Measurements from ENCODE around the gene PIGX.

DNA sequence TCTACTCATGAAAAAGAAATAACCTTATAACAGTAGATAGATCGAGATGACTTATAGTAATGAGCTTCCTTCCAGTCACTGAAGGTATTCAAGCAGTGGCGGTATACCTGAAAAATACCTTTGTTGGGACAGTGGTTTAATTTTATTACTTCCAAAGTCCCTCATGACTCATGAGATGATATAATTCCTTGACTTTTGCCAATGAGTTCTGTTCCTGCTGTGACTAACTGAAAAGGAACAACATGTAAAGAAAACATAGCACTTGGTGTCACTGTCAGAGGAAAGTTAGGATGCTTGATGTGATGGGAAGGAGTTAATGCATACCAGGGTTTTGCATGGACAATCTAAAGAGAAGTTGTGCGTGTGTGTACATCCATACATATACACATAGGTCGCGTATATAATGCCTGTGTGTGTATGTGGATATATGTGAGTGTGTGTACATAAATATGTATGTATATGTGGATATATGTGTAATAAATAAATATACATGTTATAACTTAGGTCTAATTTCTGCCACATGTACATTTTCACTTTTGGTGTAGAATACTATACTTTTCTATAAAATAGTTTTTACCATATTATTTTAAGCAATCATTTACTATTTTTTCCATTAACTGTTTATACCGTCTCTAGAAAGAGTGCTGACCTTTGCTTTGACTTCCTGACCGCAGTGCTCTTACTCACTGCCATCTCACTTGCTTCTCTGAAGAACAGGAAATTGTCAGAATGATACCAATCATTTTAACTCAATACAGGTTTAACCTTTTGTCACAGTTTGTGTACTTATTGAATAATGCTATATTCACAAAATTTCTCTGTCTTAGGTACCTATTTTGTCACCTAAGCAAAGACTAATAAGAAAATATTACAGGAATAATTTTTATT is 14.9 kb downstream of the PIGX start:
- TF ChIP-seq, protein P1, sequence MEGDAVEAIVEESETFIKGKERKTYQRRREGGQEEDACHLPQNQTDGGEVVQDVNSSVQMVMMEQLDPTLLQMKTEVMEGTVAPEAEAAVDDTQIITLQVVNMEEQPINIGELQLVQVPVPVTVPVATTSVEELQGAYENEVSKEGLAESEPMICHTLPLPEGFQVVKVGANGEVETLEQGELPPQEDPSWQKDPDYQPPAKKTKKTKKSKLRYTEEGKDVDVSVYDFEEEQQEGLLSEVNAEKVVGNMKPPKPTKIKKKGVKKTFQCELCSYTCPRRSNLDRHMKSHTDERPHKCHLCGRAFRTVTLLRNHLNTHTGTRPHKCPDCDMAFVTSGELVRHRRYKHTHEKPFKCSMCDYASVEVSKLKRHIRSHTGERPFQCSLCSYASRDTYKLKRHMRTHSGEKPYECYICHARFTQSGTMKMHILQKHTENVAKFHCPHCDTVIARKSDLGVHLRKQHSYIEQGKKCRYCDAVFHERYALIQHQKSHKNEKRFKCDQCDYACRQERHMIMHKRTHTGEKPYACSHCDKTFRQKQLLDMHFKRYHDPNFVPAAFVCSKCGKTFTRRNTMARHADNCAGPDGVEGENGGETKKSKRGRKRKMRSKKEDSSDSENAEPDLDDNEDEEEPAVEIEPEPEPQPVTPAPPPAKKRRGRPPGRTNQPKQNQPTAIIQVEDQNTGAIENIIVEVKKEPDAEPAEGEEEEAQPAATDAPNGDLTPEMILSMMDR (IDR thresholded peaks at IDR 0.05): no peak
- TF ChIP-seq POLR2A (IDR thresholded peaks at IDR 0.05): no peak
